Kidney epithelial cell (primary cell): ENCODE measurements around the gene PHOX2A. TPM values are rescaled to one million over a fixed set of nuclear protein-coding genes. Genes with fewer than 3 reads are reported as not detected.

Experiments
- DNase-seq: peaks from one replicate; pipeline ENCODE4 v3.0.0-alpha.2; 2010; ENCODE audit warnings: low read depth
- H3K27me3 ChIP-seq: 2 replicates; pipeline ENCODE4 v1.6.0; 2011; ENCODE audit warnings: low read length; ENCODE audit not compliant: control insufficient read depth, insufficient read depth
- H3K36me3 ChIP-seq: 2 replicates; pipeline ENCODE4 v1.5.1; 2011; ENCODE audit warnings: low read length; ENCODE audit not compliant: control insufficient read depth, insufficient read depth
- H3K4me3 ChIP-seq: 2 replicates; pipeline ENCODE4 v1.5.1; 2011; ENCODE audit warnings: low read depth, mild to moderate bottlenecking, control low read depth, low read length
- CTCF ChIP-seq: IDR thresholded peaks from 2 replicates; pipeline ENCODE4 v1.5.1; 2011; ENCODE audit warnings: mild to moderate bottlenecking, moderate library complexity, low read length, control low read depth, inconsistent platforms; ENCODE audit not compliant: insufficient read depth, poor library complexity, severe bottlenecking
- total RNA-seq: library from RNA; depleted of rRNA; stranded (reverse); fragments of >200 nt; gene quantifications from 2 replicates; pipeline ENCODE4 v1.2.3, GENCODE V29; 2015

The PHOX2A gene
- total RNA-seq, 1 donor from 2014 or later = not detected

- TF ChIP-seq CTCF = no peak
- Histone ChIP-seq H3K27me3 (peaks cover 10% of the 10 kb centered on the region), H3K36me3 (no peaks in the 10 kb centered on the region), H3K4me3 (no peak overlapping the region)
- no peak for DNase-seq
Measured at GRCh38 chr11:72253392-72253791, 9.4 kb upstream of the PHOX2A start.

GRCh38 chr11:72251614-72252013 lies 7.6 kb upstream of the PHOX2A start:
- no peak for DNase-seq
- no peak for TF ChIP-seq CTCF
- H3K4me3 ChIP-seq = no peak overlapping the region
- peaks cover 16% of the 10 kb centered on the region for H3K27me3 ChIP-seq
- H3K36me3 ChIP-seq = no peaks in the 10 kb centered on the region

GRCh38 chr11:72250661-72251464 lies 6.9 kb upstream of the PHOX2A start:
- no peak for TF ChIP-seq CTCF
- peaks cover 16% of the 10 kb centered on the region for H3K27me3 ChIP-seq
- H3K4me3 ChIP-seq = no peak overlapping the region

GRCh38 chr11:72249961-72250360 lies 6.0 kb upstream of the PHOX2A start:
- Histone ChIP-seq H3K4me3 (no peak overlapping the region), H3K27me3 (peaks cover 25% of the 10 kb centered on the region), H3K36me3 (no peaks in the 10 kb centered on the region)
- DNase-seq = no peak
- TF ChIP-seq CTCF = no peak

More at GRCh38 chr11:72250661-72251464, 6.9 kb upstream of the PHOX2A start:
- no peak for DNase-seq
- H3K36me3 ChIP-seq = no peaks in the 10 kb centered on the region

- no peaks in the 10 kb centered on the region for H3K36me3 ChIP-seq
- peaks cover 48% of the 10 kb centered on the region for H3K27me3 ChIP-seq
- no peak for DNase-seq
- H3K4me3 ChIP-seq = no peak overlapping the region
- TF ChIP-seq CTCF = no peak
Measured at GRCh38 chr11:72247584-72247983, 3.6 kb upstream of the PHOX2A start.
